ENCODE results near the gene GATA6.

GATA6 gene

GRCh38 chr18:22167091-22167470, 2.3 kb upstream of the GATA6 start:
- DNase-seq: no peak

GRCh38 chr18:22167471-22168241, 1.7 kb upstream of the GATA6 start:
- DNase-seq: no peak

GRCh38 chr18:22168360-22168921, 948 bp upstream of the GATA6 start:
- no peak for DNase-seq

GRCh38 chr18:22169889-22170420, 566 bp downstream of the GATA6 start:
- no peak for DNase-seq

- DNase-seq: no peak
These were observed 1.2 kb downstream of the GATA6 start for GRCh38 chr18:22170421-22171257.

- no peak for DNase-seq
These were observed 2.1 kb downstream of the GATA6 start for GRCh38 chr18:22171258-22172119.

GRCh38 chr18:22172120-22172582, 2.8 kb downstream of the GATA6 start:
- DNase-seq: no peak

GRCh38 chr18:22172594-22173049, 3.2 kb downstream of the GATA6 start:
- no peak for DNase-seq

GRCh38 chr18:22173221-22173927, 4.0 kb downstream of the GATA6 start:
- DNase-seq: no peak

GRCh38 chr18:22173928-22174301, 4.5 kb downstream of the GATA6 start:
- no peak for DNase-seq

GRCh38 chr18:22174341-22175145, 5.2 kb downstream of the GATA6 start:
- no peak for DNase-seq

- DNase-seq: no peak
These were observed 6.0 kb downstream of the GATA6 start for GRCh38 chr18:22175346-22175745.

GRCh38 chr18:22176420-22177326, 7.3 kb downstream of the GATA6 start:
- DNase-seq: no peak

GRCh38 chr18:22177327-22177871, 8.0 kb downstream of the GATA6 start:
- DNase-seq: no peak

- DNase-seq: no peak
These were observed 9.8 kb downstream of the GATA6 start for GRCh38 chr18:22179174-22179573.

GRCh38 chr18:22179631-22180030, 10.2 kb downstream of the GATA6 start:
- no peak for DNase-seq

- DNase-seq: no peak
These were observed 11.3 kb downstream of the GATA6 start for GRCh38 chr18:22180722-22181121.

GRCh38 chr18:22182884-22183697, 13.7 kb downstream of the GATA6 start:
- no peak for DNase-seq
